Measurements from ENCODE around the gene EHD3.

Gene EHD3

GRCh38 chr2:31300309-31300708 is 66.4 kb downstream of the EHD3 start:
- TF ChIP-seq ZNF565 (CRISPR knock-in tag; conservative IDR thresholded peaks at IDR 0.05; ENCODE audit: low read depth) = no peak
- no peak for TF ChIP-seq TOX (CRISPR knock-in tag; IDR thresholded peaks at IDR 0.05; ENCODE audit: borderline replicate concordance)
- TF ChIP-seq ZNF70 (CRISPR knock-in tag; IDR thresholded peaks at IDR 0.05) = no peak
- TF ChIP-seq ZC3H10 (CRISPR knock-in tag; IDR thresholded peaks at IDR 0.05) = no peak
- TF ChIP-seq, protein P1, sequence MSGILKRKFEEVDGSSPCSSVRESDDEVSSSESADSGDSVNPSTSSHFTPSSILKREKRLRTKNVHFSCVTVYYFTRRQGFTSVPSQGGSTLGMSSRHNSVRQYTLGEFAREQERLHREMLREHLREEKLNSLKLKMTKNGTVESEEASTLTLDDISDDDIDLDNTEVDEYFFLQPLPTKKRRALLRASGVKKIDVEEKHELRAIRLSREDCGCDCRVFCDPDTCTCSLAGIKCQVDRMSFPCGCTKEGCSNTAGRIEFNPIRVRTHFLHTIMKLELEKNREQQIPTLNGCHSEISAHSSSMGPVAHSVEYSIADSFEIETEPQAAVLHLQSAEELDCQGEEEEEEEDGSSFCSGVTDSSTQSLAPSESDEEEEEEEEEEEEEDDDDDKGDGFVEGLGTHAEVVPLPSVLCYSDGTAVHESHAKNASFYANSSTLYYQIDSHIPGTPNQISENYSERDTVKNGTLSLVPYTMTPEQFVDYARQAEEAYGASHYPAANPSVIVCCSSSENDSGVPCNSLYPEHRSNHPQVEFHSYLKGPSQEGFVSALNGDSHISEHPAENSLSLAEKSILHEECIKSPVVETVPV (CRISPR knock-in tag; IDR thresholded peaks at IDR 0.05) = no peak
- TF ChIP-seq ARNTL (CRISPR knock-in tag; IDR thresholded peaks at IDR 0.05; ENCODE audit: borderline replicate concordance, low read depth) = no peak
- TF ChIP-seq PPARA (CRISPR knock-in tag; IDR thresholded peaks at IDR 0.05; ENCODE audit: borderline replicate concordance) = no peak
- peak; percentile 61; the same call in 1 of the 2 replicates for TF ChIP-seq ZFP30 (CRISPR knock-in tag; IDR thresholded peaks at IDR 0.05)
- peak; percentile 86 for TF ChIP-seq ZFP3 (CRISPR knock-in tag; IDR thresholded peaks at IDR 0.05)
- no peak for TF ChIP-seq TCF4 (CRISPR knock-in tag; IDR thresholded peaks at IDR 0.05; ENCODE audit: borderline replicate concordance)
- TF ChIP-seq ESRRG (CRISPR knock-in tag; IDR thresholded peaks at IDR 0.05) = no peak
- TF ChIP-seq, protein P2, sequence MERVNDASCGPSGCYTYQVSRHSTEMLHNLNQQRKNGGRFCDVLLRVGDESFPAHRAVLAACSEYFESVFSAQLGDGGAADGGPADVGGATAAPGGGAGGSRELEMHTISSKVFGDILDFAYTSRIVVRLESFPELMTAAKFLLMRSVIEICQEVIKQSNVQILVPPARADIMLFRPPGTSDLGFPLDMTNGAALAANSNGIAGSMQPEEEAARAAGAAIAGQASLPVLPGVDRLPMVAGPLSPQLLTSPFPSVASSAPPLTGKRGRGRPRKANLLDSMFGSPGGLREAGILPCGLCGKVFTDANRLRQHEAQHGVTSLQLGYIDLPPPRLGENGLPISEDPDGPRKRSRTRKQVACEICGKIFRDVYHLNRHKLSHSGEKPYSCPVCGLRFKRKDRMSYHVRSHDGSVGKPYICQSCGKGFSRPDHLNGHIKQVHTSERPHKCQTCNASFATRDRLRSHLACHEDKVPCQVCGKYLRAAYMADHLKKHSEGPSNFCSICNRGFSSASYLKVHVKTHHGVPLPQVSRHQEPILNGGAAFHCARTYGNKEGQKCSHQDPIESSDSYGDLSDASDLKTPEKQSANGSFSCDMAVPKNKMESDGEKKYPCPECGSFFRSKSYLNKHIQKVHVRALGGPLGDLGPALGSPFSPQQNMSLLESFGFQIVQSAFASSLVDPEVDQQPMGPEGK (CRISPR knock-in tag; IDR thresholded peaks at IDR 0.05; ENCODE audit: borderline replicate concordance) = no peak
- TF ChIP-seq BACH2 (CRISPR knock-in tag; IDR thresholded peaks at IDR 0.05; ENCODE audit: borderline replicate concordance) = no peak
- TF ChIP-seq CREB5 (CRISPR knock-in tag; IDR thresholded peaks at IDR 0.05; ENCODE audit: low read depth) = 0 out of 2 replicates have a peak, but pooled peaks have one; percentile 53
- no peak for TF ChIP-seq GLIS3 (CRISPR knock-in tag; IDR thresholded peaks at IDR 0.05)
- TF ChIP-seq OSR1 (CRISPR knock-in tag; IDR thresholded peaks at IDR 0.05) = no peak
- no peak for TF ChIP-seq POU6F1 (CRISPR knock-in tag; IDR thresholded peaks at IDR 0.05; ENCODE audit: borderline replicate concordance, low read depth)
- peak; percentile 33; the same call in 1 of the 2 replicates for TF ChIP-seq SNAI2 (CRISPR knock-in tag; IDR thresholded peaks at IDR 0.05)
- TF ChIP-seq ZNF8 (CRISPR knock-in tag; IDR thresholded peaks at IDR 0.05) = no peak
- TF ChIP-seq, protein P3, sequence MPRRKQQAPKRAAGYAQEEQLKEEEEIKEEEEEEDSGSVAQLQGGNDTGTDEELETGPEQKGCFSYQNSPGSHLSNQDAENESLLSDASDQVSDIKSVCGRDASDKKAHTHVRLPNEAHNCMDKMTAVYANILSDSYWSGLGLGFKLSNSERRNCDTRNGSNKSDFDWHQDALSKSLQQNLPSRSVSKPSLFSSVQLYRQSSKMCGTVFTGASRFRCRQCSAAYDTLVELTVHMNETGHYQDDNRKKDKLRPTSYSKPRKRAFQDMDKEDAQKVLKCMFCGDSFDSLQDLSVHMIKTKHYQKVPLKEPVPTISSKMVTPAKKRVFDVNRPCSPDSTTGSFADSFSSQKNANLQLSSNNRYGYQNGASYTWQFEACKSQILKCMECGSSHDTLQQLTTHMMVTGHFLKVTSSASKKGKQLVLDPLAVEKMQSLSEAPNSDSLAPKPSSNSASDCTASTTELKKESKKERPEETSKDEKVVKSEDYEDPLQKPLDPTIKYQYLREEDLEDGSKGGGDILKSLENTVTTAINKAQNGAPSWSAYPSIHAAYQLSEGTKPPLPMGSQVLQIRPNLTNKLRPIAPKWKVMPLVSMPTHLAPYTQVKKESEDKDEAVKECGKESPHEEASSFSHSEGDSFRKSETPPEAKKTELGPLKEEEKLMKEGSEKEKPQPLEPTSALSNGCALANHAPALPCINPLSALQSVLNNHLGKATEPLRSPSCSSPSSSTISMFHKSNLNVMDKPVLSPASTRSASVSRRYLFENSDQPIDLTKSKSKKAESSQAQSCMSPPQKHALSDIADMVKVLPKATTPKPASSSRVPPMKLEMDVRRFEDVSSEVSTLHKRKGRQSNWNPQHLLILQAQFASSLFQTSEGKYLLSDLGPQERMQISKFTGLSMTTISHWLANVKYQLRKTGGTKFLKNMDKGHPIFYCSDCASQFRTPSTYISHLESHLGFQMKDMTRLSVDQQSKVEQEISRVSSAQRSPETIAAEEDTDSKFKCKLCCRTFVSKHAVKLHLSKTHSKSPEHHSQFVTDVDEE (CRISPR knock-in tag; IDR thresholded peaks at IDR 0.05) = 0 out of 2 replicates have a peak, but pooled peaks have one; percentile 35
- TF ChIP-seq ISL1 (CRISPR knock-in tag; IDR thresholded peaks at IDR 0.05) = peak; percentile 76
- TF ChIP-seq CSDC2 (CRISPR knock-in tag; IDR thresholded peaks at IDR 0.05) = no peak
- TF ChIP-seq RARB (CRISPR knock-in tag; IDR thresholded peaks at IDR 0.05) = no peak
- ATAC-seq = peak; percentile 32

- TF ChIP-seq BACH2 (CRISPR knock-in tag; IDR thresholded peaks at IDR 0.05; ENCODE audit: borderline replicate concordance) (no peak), TCF4 (CRISPR knock-in tag; IDR thresholded peaks at IDR 0.05; ENCODE audit: borderline replicate concordance) (peak; percentile 78), SNAI2 (CRISPR knock-in tag; IDR thresholded peaks at IDR 0.05) (peak; percentile 76)
- TF ChIP-seq, protein P3 (CRISPR knock-in tag; IDR thresholded peaks at IDR 0.05) = peak; percentile 84
- peak; percentile 61 for ATAC-seq
These were observed 69.1 kb downstream of the EHD3 start for GRCh38 chr2:31302940-31303563.

Measured in SK-N-SH treated with all-trans-retinoic acid at 6 μM for 48 hours (cell line).